GM12878 (cell line): ENCODE results near the gene DEF6.

ENCODE experiments used
- BHLHE40 ChIP-seq, 2 experiments: fragments of 450-650 bp in 1 of 2; IDR thresholded peaks; 2 replicates each; pipeline ENCODE4 v1.6.1; 2011 to 2017; ENCODE audit warnings: low read depth in 2 of 2, borderline replicate concordance in 1 of 2, improper control_type of control experiment in 1 of 2, low read length in 1 of 2, mild to moderate bottlenecking in 1 of 2
- EP300 ChIP-seq, 2 experiments: fragments of 150-350 bp in 1 of 2; IDR thresholded peaks; 2 replicates each; pipeline ENCODE4 v1.6.1; 2011 to 2012; ENCODE audit warnings: low read depth in 2 of 2, low read length in 2 of 2, borderline replicate concordance in 1 of 2, improper control_type of control experiment in 1 of 2, inconsistent platforms in 1 of 2; ENCODE audit not compliant: control insufficient read depth in 1 of 2
- RAD21 ChIP-seq: IDR thresholded peaks from 2 replicates; pipeline ENCODE4 v1.6.1; 2011; ENCODE audit warnings: mild to moderate bottlenecking, low read depth, low read length, moderate library complexity; ENCODE audit not compliant: insufficient read depth
- SIN3A ChIP-seq: IDR thresholded peaks from 2 replicates; pipeline ENCODE4 v1.6.1; 2012; ENCODE audit warnings: low read depth, low read length, improper control_type of control experiment
- SP1 ChIP-seq: IDR thresholded peaks from one replicate; pipeline ENCODE4 v1.6.1; 2011; ENCODE audit warnings: low read depth, low read length
- SUZ12 ChIP-seq: fragments of 200-600 bp; sonication (generic); IDR thresholded peaks from one replicate; pipeline ENCODE4 v1.6.1; 2018; ENCODE audit warnings: antibody characterized with exemption, mild to moderate bottlenecking; ENCODE audit not compliant: unreplicated experiment
- TARDBP ChIP-seq: IDR thresholded peaks from 2 replicates; pipeline ENCODE4 v1.6.1; 2016; ENCODE audit warnings: borderline replicate concordance
- ZNF274 ChIP-seq: IDR thresholded peaks from one replicate; pipeline ENCODE4 v1.8.0; 2011; ENCODE audit not compliant: insufficient read length, insufficient read depth
- TF ChIP-seq, protein P1 (sequence below), 3 experiments: IDR thresholded peaks in 2 of 3; conservative IDR thresholded peaks in 1 of 3; 2 replicates each; pipeline ENCODE4 v1.5.1; 2011; ENCODE audit warnings: low read depth in 3 of 3, low read length in 3 of 3, mild to moderate bottlenecking in 3 of 3, control low read depth in 2 of 3, moderate library complexity in 2 of 3, inconsistent platforms in 1 of 3, mixed read lengths in 1 of 3; ENCODE audit not compliant: control insufficient read depth in 2 of 3, insufficient read depth in 1 of 3; ENCODE audit errors: extremely low read depth in 1 of 3

DNA sequence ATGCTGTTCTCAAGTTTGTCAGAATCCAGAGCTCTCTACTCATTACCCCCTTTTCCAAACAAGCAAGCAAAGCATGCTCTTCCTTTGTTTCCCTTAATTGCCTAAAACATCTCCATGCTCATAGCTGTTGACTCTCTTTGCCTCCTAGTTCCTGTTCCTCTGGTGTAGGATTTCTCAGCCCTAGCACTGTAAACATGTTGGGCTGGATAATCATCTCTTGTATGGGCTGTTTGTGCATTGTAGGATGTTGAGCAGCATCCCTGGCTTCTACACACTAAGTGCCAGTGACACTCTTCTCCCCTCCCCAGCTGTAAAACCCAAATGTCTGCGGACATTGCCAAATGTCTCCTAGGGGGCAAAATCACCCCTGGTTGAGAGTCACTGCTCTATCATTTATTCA lies 58.8 kb downstream of the DEF6 start:
- TF ChIP-seq SP1 (no peak), SUZ12 (no peak), BHLHE40 (IDR thresholded peaks at IDR 0.05; ENCODE audit: borderline replicate concordance in 1 of 2, low read depth in 2 of 2, low read length in 1 of 2) (no peak), RAD21 (no peak), EP300 (IDR thresholded peaks at IDR 0.05; ENCODE audit: borderline replicate concordance in 1 of 2, control insufficient read depth in 1 of 2, low read depth in 2 of 2, low read length in 2 of 2) (no peak), ZNF274 (no peak), TARDBP (no peak), SIN3A (no peak)
- TF ChIP-seq, protein P1, sequence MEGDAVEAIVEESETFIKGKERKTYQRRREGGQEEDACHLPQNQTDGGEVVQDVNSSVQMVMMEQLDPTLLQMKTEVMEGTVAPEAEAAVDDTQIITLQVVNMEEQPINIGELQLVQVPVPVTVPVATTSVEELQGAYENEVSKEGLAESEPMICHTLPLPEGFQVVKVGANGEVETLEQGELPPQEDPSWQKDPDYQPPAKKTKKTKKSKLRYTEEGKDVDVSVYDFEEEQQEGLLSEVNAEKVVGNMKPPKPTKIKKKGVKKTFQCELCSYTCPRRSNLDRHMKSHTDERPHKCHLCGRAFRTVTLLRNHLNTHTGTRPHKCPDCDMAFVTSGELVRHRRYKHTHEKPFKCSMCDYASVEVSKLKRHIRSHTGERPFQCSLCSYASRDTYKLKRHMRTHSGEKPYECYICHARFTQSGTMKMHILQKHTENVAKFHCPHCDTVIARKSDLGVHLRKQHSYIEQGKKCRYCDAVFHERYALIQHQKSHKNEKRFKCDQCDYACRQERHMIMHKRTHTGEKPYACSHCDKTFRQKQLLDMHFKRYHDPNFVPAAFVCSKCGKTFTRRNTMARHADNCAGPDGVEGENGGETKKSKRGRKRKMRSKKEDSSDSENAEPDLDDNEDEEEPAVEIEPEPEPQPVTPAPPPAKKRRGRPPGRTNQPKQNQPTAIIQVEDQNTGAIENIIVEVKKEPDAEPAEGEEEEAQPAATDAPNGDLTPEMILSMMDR (IDR thresholded peaks at IDR 0.05 in 2 of 3, conservative IDR thresholded peaks at IDR 0.05 in 1 of 3; ENCODE audit: control insufficient read depth in 2 of 3, extremely low read depth in 1 of 3, insufficient read depth in 1 of 3, low read depth in 3 of 3, low read length in 3 of 3), result no peak
